GM19240 (cell line): ENCODE results near the gene CORO2B.
A peak's percentile ranks its signal among the peaks of the same experiment; 100 is the strongest.

Experiments used
- DNase-seq: peaks from one replicate; pipeline ENCODE4 v3.0.0; 2011; ENCODE audit warnings: low spot score; ENCODE audit not compliant: insufficient read length

Gene CORO2B

GRCh38 chr15:68554721-68555678 is 23.8 kb upstream of the CORO2B start:
- DNase-seq: no peak

DNA sequence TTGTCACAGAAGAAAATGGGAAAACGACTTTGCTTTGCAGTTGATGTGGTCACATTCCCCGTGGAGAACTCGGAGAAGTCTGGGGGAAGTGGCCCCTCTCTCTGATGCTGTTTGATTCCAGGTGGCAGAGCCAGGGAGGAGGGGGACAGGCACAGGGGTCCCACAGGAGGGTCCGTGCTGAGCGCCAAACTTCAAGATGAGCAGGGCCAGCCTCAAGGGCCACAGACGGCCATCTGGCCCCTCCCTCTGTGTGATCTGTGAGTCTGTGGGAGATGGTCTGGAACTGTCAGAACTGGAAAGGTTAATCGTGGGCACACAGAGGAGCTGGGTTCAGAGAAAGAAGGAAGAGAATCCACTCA is 23.1 kb upstream of the CORO2B start:
- no peak for DNase-seq

DNA sequence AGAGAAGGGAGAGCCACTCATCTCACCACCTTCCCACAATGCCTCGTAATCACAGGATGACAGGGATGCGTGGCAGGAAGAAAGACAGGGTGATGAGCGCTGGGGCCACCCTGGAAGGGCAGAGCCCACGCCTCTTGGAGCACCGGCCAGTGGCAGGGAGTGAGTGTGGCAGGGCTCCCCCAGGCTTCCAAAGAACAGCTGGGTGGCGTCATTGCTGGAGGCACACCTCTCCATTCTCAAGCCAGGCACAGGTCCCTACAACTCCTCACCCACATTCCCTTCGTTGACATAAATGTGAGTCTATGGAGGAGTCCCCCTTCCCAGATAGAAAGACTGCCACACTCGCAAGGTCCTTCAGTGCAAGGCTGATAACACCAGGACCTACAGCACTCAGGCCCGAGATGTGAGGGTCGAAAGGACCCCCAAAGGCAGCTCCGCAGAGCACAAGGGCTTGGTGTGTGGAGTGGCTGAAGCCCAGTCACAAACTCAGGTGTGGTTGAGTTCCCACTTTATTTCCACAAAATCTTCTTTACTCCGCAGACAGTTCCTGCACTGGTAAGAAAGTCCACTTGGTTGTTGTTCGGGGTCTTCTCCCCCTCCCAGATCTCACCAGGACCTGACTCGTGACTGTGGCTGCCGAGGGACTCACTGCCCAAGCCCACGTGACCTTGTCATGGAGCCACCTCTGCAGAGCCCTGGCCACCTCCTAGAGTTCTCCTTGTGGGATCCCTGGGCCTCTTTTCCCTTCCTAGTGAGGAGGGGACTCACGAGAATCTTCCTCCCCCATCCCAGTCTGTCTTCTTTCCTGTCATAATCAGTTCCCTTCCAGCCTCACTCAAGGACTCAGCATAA is 22.4 kb upstream of the CORO2B start:
- DNase-seq: no peak

- no peak for DNase-seq
Measured at GRCh38 chr15:68557469-68558317, 21.1 kb upstream of the CORO2B start.

DNA sequence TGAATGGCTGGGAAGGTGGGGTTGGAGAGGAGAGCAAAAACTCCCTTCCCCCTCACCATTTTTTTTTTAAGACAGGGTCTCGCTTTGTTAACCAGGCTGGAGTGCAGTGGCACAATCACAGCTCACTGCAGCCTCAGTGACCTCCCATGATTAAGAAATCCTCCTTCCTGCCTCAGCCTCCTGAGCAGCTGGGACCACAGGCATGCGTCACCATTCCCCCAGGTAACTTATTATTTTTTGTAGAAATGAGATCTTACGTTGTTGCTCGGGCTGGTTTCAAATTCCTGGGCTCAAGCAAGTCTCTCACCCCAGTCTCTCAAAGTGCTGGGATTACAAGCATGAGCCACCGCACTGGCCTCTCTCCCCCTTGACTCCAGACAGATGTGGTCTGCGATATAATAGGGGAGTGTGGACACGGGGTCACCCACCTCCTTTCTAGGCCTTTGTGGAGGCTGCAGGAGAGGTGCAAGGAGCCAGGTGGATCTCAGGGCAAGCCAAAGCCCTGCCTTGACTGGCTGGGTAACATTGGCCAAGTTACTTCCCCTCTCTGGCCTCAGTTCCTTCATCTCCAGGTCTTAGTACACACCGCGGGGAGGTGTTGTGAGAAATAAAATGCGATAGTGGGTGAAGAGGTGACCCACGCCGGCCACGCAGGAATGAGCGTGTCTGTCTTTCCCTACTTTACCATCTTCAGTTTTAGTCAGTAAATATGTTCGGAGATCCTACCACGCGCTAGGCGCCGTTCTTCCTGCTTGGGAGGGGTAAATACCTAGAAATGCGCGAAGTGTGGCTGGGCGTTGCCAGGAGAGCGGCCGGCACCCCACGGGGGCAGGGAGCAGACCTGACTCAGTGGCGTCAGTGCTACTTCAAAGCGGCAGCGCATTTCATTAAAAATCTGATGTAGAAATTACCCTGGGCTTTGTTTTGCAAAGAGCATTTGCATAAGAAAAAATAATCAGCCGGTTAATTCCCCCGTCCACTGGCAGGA is 20.2 kb upstream of the CORO2B start:
- DNase-seq: no peak

DNA sequence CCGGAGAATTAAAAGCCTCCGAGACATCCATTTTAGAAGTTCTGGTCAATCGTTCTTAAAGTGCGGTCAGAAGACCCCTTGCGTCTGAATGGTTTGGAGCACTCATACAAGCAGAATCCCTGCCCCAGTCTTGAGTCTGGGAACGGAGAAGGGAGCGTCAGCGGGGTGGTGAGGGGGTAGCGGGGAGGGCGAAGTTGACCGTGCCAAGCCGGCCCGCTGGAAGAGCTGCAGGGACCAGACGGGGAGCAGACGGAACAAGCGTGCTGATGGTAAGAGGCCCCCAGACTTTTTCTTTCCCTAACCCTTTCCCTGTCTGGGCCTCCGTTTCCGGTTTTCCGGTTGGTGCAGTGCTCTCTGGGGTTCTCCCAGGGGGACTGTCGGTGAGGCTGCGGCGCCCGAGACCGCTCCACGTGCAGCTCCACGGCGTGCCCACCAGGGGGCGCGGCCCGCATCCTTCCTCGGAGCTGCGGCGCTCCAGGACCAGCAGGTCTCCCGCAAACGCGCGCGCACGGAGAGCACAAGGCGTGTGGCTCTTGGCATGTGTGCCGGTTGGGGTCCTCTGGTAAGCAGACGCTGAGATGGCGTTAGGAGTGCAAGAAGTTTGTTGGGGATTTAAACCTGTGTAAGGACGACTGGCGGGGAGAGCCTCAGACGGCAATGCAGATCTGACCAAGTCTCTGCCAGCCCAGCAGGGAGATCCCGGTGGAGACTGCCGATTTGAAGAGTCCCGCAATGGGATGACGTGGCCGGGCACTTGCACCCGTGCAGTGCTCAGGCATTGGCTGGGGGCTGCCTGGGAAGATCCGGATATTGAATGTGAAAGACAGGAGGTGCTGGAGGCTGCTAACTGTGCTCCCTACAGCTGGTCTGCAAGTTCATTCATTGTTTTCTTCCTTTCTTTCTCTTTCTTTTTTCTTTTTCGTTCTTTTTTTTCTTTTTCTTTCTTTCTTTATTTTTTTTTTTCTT is 19.2 kb upstream of the CORO2B start:
- DNase-seq: peak; percentile 64

DNA sequence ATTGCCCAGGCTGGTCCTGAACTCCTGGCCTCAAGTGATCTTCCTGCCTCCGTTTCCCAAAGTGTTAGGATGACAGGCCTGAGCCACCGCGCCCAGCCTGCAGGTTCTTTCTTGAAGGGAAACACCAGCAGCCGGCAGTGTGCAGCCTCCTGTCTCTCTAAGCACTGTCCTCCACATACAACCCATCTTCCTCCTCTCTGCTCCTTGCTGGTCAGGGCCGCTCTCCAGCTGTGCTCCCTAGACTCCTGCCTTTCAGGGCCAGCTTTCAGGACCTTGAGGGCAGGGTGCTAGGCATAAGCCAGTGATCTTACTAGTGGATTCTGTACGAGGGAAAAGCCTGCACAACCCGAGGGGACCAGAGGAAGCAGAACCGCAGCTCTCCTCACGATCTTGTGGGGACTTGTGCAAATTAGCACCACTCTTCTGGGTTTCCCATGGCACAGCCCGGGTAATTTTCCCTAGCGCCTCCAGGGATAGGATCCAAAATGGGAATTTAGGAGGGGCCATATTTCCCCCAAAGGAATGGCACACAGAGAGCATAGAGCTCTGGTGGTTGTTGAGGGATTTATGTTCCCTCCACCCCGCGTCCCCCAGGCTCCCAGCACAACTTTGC is 18.2 kb upstream of the CORO2B start:
- DNase-seq: no peak

- no peak for DNase-seq
Measured at GRCh38 chr15:68561171-68561900, 17.5 kb upstream of the CORO2B start.

DNA sequence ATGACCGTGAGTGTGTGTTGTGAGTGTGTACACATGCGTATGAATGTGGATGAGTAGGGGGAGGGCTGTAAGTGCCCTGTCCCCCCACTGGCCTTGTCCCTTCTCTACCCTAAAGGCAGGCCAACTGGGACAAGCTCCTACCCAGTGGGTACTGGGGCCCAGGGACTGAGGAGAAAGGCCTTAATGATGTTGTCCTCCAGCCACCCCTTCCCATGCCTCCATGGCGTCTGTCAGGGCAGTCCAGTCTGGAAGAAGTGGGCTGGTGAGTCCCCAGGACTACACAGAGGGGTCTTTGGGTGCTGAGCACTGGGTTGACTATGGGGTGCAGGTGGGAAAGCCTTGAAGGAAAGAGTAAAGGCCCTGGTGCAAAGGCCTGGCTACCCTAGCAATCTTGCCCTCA is 16.9 kb upstream of the CORO2B start:
- no peak for DNase-seq

DNA sequence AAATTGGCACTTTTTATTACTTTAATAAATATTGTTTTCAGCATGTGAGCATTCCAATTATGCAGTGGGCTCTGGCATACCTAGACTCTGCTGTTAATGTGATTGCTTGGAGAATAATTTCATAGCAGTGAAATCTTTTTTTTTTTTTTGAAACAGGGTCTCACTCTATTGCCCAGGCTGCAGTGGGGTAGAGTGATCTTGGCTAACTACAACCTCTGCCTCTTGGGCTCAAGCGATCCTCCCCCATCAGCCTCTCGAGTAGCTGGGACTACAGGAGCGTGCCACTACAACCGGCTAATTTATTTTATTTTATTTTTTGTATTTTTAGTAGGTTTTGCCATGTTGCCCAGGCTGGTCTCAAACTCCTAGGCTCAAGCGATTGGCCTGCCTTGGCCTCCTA is 14.6 kb upstream of the CORO2B start:
- DNase-seq: no peak

DNA sequence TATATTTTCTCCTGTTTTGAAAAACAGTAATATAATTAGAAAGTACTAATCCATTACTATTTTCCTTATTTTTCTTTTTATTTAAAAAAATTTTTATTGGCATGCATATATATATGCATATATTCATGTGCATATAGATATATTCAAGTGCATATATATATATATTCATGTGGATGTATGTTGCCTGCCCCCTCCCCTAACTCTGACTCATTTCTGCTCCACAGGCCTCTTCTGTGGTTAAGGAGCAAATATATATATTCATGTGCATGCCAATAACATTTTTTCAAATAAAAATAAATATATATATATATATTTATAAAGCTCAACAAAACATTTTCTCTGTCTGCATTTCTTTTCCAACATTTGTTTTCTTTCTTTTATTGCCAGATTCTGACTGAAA is 13.6 kb upstream of the CORO2B start:
- no peak for DNase-seq

DNA sequence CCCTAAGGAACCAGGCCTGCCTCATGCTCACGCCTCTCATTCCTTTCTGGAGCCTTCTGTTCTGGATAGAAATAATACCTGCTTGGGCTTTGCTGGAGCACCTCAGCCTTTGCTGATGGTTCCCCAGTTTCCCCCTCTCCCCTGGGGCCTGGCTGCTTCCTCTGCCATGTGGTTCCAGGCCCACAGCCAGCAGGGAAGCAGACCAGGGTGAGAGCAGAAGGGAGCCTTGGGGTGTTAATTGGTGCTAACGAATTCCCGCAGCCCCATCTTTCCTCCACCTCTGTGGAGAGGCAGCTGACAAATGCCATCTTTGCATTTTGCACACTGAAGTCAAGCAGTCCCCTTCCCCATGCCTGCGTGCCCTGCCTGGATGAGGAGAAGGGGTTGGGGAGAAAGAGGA is 13.1 kb upstream of the CORO2B start:
- no peak for DNase-seq

DNA sequence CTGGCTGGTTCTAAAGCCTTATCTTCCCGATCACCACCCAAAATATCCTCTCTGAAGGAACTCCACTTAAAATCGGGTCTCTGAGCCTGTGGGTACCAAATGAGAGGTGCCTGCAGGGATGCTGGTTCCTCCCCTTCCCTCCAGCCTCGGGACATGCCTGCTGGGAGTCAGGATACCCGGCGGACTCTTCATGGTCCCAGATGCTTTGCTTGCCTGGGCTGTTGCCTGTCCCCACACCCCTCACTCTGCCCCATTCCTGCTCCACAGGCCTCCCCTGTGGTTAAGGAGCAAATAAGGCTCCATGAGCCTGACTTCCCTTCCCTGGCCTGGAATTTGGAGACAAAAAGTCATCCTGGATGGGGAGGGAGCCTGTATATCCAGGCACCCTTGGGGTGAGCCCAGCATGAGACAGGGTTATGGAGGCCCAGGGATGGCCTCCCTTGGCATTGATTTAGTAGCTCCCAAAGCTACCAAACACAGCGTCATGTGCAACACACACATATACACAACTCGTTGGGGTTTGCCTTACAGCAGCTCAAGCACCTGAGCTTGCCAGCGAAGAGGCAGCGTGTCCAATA is 12.3 kb upstream of the CORO2B start:
- DNase-seq: no peak

- DNase-seq: no peak
Measured at GRCh38 chr15:68567345-68567744, 11.4 kb upstream of the CORO2B start.

- no peak for DNase-seq
Measured at GRCh38 chr15:68570974-68571373, 7.8 kb upstream of the CORO2B start.

DNA sequence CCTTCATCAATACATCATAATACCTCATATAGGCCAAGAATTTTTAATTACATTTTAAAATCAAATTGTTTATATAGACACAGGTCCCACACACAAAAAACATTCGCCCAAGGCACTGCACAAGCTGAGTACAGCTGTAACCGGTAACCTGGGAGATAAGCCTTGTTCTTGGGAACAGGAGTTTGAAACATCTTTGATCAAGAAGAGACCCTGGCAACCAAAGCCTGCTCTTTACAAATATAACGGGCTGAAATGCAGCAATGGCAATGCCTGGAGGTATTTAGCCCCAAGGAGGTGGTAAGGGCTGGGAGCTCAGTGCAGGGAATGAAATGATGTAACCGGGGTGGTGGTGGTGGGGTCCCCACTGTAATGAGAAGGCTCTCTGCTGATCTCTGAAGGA is 7.2 kb upstream of the CORO2B start:
- no peak for DNase-seq

- DNase-seq: no peak
Measured at GRCh38 chr15:68572309-68572708, 6.5 kb upstream of the CORO2B start.

DNA sequence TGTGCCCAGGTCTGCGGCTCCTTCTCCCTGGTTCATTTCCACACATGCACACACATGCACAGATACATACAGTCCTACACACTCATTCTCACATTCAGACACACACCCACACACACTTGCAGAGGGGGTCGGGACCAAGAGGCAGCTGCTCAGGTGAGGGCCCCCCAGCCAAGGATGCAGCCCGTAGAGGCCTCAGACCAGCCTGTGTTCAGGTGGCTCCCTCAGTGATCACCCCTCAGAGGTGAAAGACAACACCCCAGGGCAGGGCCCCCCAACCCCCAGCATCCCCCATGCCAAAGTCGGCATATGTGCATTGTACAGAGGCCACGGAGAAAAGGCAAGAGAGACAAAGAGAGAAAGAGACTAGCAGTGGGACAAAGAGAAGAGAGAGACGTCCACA is 5.9 kb upstream of the CORO2B start:
- no peak for DNase-seq
